ENCODE measurements around the gene SEMA3C.

DNA sequence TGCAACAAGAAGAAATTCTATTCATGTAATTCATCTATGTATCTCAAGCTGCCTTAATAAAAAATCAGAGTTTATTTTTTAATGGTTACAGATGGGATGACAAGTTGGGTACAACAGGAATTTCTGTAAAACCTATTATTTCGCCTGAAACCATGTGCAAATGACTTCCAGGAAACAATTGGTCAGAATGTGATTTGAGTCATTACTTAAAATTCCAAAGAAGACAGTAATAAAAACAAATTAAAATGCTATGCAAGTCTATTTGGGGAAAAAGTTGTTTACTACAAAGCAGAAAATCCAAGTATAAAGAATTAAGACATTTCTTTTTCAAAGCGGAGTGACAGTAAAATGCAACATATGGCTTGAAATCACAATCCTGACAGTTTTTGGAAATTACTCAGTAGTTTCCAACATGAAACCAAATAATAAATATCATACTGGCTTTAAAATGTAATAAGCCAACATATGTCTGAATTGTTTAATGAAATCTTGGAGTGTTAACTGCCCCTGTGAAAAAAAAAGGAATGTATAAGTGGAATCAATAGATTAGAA, 41.5 kb upstream of the SEMA3C start:
- TF ChIP-seq, protein P1, sequence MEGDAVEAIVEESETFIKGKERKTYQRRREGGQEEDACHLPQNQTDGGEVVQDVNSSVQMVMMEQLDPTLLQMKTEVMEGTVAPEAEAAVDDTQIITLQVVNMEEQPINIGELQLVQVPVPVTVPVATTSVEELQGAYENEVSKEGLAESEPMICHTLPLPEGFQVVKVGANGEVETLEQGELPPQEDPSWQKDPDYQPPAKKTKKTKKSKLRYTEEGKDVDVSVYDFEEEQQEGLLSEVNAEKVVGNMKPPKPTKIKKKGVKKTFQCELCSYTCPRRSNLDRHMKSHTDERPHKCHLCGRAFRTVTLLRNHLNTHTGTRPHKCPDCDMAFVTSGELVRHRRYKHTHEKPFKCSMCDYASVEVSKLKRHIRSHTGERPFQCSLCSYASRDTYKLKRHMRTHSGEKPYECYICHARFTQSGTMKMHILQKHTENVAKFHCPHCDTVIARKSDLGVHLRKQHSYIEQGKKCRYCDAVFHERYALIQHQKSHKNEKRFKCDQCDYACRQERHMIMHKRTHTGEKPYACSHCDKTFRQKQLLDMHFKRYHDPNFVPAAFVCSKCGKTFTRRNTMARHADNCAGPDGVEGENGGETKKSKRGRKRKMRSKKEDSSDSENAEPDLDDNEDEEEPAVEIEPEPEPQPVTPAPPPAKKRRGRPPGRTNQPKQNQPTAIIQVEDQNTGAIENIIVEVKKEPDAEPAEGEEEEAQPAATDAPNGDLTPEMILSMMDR (IDR thresholded peaks at IDR 0.05; ENCODE audit: low read depth, low read length, poor library complexity, severe bottlenecking), result no peak
- no peak for TF ChIP-seq EZH2phosphoT487 (IDR thresholded peaks at IDR 0.05; ENCODE audit: borderline replicate concordance, low read length)

All from DOHH2 (cell line).